Caki2 (cell line): ENCODE results near the gene DSG2. TPM values are rescaled to one million over a fixed set of nuclear protein-coding genes. Genes with fewer than 3 reads are reported as not detected.

Experiments used
- DNase-seq: peaks from one replicate; pipeline ENCODE4 v3.0.0-alpha.2; 2015; ENCODE audit warnings: low read depth
- in situ Hi-C: cut with HindIII; loops from 2 replicates; pipeline ENCODE4 v1.10.0; 2016; ENCODE audit warnings: low sequenced_read_pairs, low pct_unique_long_range_greater_than_20kb, mixed read lengths
- total RNA-seq: library from RNA; depleted of rRNA; stranded (reverse); fragments of >200 nt; shearing (Covaris generic); gene quantifications from 2 replicates; pipeline ENCODE4 v1.2.3, GENCODE V29; 2014; ENCODE audit warnings: low replicate concordance

Gene DSG2
- total RNA-seq, 1 experiment from 2014 or later = 40.9 TPM

GRCh38 chr18:31533236-31533635, 35.3 kb downstream of the DSG2 start:
- DNase-seq = no peak
- in situ Hi-C loops = no loop called here

DNA sequence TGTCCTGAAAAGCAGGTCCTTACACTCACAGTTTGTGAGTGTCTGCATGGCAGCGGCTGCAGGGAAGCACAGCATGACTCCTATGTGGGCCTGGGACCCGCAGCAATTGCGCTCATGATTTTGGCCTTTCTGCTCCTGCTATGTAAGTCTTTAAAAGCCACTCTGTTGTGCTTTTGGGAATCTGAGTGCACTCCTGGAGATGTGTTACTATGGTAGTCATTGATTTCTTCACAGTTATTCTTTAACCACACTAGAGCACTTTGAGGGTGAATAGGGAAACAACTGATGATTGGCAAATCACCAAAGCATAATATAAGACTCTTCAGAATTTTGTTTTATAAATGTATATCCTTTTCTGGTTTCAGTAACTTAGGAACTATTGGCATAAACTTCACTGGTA, 40.9 kb downstream of the DSG2 start:
- no peak for DNase-seq
- in situ Hi-C loops = no loop called here

DNA sequence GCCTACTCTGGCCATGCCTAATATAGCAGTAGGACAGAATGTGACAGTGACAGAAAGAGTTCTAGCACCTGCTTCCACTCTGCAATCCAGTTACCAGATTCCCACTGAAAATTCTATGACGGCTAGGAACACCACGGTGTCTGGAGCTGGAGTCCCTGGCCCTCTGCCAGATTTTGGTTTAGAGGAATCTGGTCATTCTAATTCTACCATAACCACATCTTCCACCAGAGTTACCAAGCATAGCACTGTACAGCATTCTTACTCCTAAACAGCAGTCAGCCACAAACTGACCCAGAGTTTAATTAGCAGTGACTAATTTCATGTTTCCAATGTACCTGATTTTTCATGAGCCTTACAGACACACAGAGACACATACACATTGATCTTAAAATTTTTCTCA, 48.5 kb downstream of the DSG2 start:
- in situ Hi-C loops = no loop called here
- DNase-seq = no peak

GRCh38 chr18:31548853-31549252, 50.9 kb downstream of the DSG2 start:
- in situ Hi-C loops = no loop called here
- no peak for DNase-seq

GRCh38 chr18:31549416-31549815, 51.4 kb downstream of the DSG2 start:
- in situ Hi-C loops = no loop called here
- no peak for DNase-seq

GRCh38 chr18:31551883-31552282, 53.9 kb downstream of the DSG2 start:
- no peak for DNase-seq
- in situ Hi-C loops = no loop called here

- in situ Hi-C loops = no loop called here
- DNase-seq = no peak
These were observed 55.8 kb downstream of the DSG2 start for GRCh38 chr18:31553800-31554199.

DNA sequence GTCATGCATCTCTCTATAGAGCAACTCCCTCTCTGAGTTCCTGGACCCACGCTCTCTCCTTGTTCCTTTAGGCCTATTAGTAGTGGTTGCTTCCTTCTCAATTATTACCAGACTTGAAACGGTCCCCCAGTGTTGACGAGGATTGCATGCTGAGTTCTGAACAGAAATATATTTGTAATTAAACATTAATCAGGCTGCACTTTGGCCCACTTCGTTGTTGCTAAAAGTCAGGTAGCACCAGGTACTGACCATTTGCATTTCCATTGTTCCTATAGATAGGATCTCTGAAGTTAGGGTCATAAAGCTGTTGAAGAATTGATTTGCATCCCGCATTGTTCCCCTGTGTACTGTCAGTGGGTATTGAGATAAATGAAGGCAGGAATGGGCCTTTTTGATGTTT, 56.8 kb downstream of the DSG2 start:
- DNase-seq = no peak
- in situ Hi-C loops = no loop called here

DNA sequence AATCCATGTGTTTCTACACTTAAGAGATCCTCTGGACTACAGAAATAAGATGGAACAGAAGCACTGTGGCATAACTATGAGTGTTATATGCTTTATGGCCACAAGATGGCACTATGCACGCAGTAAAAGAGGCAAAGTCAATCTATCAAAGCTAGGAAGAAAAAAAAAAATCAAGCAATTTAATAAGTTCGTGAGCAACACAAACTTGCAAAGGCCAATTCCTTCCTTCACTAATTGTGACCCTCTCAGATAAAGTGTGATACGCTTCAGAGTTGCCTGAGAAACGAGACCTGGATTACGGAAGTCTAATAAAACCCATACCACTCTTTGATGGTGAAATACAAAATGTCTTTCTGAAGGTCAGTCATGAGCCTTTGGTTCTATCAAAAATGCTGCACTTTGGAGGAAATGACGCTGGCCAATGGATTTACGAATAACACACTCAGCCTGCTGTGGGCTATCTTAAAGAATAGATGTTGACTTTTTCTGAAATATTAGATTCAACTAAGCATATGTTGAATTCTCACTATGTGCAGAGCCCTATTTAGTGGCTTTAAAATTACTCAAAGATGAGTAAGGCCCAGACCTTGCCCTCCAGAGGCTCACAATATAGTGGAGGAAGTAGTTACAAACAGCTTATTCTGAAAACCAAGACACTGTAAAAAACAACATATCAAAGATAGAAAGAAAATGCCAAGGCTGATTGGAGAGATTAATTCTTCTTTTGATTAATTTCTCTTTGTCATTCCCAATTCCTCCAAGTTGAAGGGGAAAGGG, 58.2 kb downstream of the DSG2 start:
- DNase-seq = peak; percentile 50
- in situ Hi-C loops = no loop called here

- DNase-seq = no peak
- in situ Hi-C loops = no loop called here
These were observed 59.5 kb downstream of the DSG2 start for GRCh38 chr18:31557446-31557845.

DNA sequence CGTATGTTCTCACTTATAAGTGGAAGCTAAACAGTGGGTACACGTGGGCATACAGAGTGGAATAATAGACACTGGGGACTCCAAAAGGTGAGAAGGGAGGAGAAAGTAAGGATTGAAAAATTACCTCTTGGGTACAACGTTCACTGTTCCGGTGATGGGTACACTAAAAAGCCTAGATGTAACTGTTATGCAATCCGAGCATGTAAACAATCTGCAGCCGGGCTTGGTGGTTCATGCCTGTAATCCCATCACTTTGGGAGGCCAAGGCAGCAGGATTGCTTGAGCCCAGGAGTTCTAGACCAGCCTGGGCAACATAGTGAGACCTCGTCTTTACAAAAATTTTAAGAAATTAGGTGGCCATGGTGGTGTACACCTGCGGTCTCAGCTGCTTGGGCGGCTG, 60.6 kb downstream of the DSG2 start:
- no peak for DNase-seq
- in situ Hi-C loops = no loop called here

DNA sequence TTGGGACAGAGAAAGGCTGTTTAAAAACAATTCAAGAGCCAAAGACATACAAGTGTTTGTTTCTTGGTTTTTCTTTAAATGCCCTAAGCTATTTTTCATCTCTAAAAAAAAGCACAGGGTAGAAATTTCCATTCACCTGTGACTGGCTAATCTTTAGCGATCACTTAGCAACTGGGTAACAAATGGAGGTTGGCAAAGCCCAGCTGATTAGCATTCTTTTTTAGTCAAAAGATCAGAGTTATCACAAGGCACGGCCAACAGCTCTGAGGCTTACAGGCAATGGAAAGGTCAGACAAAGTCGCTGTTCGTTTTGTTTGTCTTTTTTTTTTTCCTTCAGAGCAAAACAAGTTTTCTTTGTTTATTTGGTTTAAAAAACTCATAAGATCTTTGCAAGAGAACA, 64.7 kb downstream of the DSG2 start:
- DNase-seq = no peak
- in situ Hi-C loops = no loop called here

DNA sequence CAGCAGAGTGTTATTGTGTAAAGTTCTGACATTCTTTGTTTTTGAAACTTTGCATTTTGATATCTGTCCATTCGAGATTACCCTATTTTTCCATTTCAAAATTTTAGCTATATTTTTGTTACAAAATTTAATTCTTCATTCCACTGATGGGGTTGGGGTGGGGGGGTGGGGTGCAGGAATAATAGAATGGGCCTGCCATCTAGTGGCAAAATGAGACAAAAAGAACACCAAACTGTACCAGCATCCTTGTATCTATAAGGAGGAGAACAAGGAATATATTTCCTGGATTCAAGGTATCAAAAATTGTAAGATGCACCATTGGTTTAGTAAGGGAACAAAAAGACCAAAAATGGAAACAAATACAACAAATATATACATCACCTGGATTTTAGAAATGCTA, 65.8 kb downstream of the DSG2 start:
- in situ Hi-C loops = no loop called here
- DNase-seq = no peak

GRCh38 chr18:31565345-31565744, 67.4 kb downstream of the DSG2 start:
- in situ Hi-C loops = no loop called here
- no peak for DNase-seq

GRCh38 chr18:31565782-31566512, 68.0 kb downstream of the DSG2 start:
- DNase-seq = no peak
- in situ Hi-C loops = no loop called here

DNA sequence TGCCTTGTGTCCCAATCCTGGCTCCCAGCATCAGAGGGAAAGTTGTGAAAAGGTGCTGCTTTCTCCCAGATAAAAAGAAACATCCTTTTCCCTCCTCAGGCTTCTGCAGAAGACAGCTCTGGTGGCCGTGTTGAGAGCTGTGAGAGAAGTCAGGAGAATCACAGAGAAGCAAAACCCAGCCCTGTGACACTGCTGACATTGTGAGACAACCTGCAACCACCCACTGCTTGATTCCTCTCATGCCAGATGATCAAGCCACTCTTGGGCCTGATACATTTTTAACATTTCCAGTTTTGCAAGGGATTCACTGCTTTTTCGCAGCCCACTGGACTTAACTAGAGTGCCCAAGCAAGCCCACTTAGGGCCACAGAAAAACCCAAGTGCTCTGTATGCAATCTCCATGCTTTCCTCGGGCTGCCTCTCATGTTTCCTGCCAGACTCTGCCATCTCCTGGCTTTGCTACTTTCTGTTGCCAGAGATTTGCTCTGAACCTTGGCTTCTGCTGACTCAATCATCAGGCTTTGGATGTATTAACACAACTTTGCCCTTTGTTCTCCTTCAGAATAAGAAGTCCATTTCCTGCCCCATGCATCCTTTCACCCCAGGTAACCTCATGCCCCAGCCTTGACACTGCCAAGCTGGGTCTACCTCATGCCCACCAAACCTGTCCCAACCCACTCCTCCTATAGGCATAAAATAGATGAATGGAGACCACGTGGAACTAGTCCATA, 68.8 kb downstream of the DSG2 start:
- in situ Hi-C loops = no loop called here

GRCh38 chr18:31572368-31572767, 74.4 kb downstream of the DSG2 start:
- DNase-seq = no peak
- in situ Hi-C loops = no loop called here

More for the DNA sequence above, 68.8 kb downstream of the DSG2 start:
- no peak for DNase-seq

- in situ Hi-C loops = no loop called here
- no peak for DNase-seq
These were observed 75.1 kb downstream of the DSG2 start for GRCh38 chr18:31573051-31573450.

- in situ Hi-C loops = no loop called here
- DNase-seq = no peak
These were observed 76.4 kb downstream of the DSG2 start for GRCh38 chr18:31574359-31574758.
